HEK293 (cell line): ENCODE results near the gene DNAAF8.

Source experiments
- CTCF ChIA-PET: fragments of 350-600 bp; formaldehyde crosslinking; extraction: SDS; loops from one replicate; lab custom pipeline; 2021; ENCODE audit warnings: antibody characterized with exemption; lab: Yijun Ruan, JAX
- POLR2A ChIA-PET: fragments of 300-600 bp; formaldehyde crosslinking; extraction: SDS; loops from one replicate; lab custom pipeline; 2020; ENCODE audit warnings: antibody characterized with exemption, inconsistent platforms; lab: Yijun Ruan, JAX
- H3K27ac ChIP-seq: fragments of 200-500 bp; sonication (Bioruptor generic); 2 replicates; pipeline ENCODE4 v1.5.1; 2014; ENCODE audit warnings: low read depth, low read length, control low read depth, inconsistent platforms; ENCODE audit errors: extremely low read depth
- H3K36me3 ChIP-seq, 2 experiments: fragments of 200-500 bp in 1 of 2; sonication (Bioruptor generic) in 1 of 2; 1 replicate in 1 of 2; 2 replicates in 1 of 2; pipeline ENCODE4 v1.5.1; 2014 to 2017; ENCODE audit warnings: inconsistent platforms in 2 of 2, low read length in 2 of 2; ENCODE audit not compliant: control insufficient read depth in 2 of 2, insufficient read depth in 1 of 2
- H3K4me1 ChIP-seq: fragments of 200-500 bp; sonication (Bioruptor generic); 2 replicates; pipeline ENCODE4 v1.5.1; 2014; ENCODE audit warnings: mild to moderate bottlenecking, low read length, inconsistent platforms; ENCODE audit not compliant: control insufficient read depth, insufficient read depth
- H3K4me3 ChIP-seq: 2 replicates; pipeline ENCODE4 v1.5.1; 2011; ENCODE audit warnings: low read depth, mild to moderate bottlenecking, control low read depth, low read length, moderate library complexity
- H3K9me3 ChIP-seq: fragments of 200-500 bp; sonication (Bioruptor generic); 2 replicates; pipeline ENCODE4 v1.5.1; 2014; ENCODE audit warnings: low read depth, low read length, inconsistent platforms; ENCODE audit not compliant: control insufficient read depth, insufficient read depth
- PBX3 ChIP-seq: sonication (generic); formaldehyde crosslinking; IDR thresholded peaks from 2 replicates; pipeline ENCODE4 v1.8.1; 2022; ENCODE audit warnings: mild to moderate bottlenecking, moderate library complexity, missing genetic modification reagents
- PRDM6 ChIP-seq: fragments of 450-650 bp; formaldehyde crosslinking; IDR thresholded peaks from 2 replicates; pipeline ENCODE4 v1.5.1; 2017; ENCODE audit warnings: missing biosample characterization, missing genetic modification characterization
- REST ChIP-seq: fragments of 450-650 bp; formaldehyde crosslinking; IDR thresholded peaks from 2 replicates; pipeline ENCODE4 v1.5.1; 2016; ENCODE audit warnings: missing biosample characterization, missing genetic modification characterization
- SALL2 ChIP-seq: fragments of 450-650 bp; formaldehyde crosslinking; IDR thresholded peaks from 2 replicates; pipeline ENCODE4 v1.5.0; 2017; ENCODE audit warnings: missing biosample characterization, mild to moderate bottlenecking, missing genetic modification characterization, borderline replicate concordance
- SCRT2 ChIP-seq: fragments of 450-650 bp; formaldehyde crosslinking; IDR thresholded peaks from 2 replicates; pipeline ENCODE4 v1.5.1; 2016; ENCODE audit warnings: missing biosample characterization, missing genetic modification characterization
- SETDB1 ChIP-seq: IDR thresholded peaks from one replicate; pipeline ENCODE4 v1.6.1; 2017; ENCODE audit warnings: mild to moderate bottlenecking, low read length, moderate library complexity, mixed read lengths; ENCODE audit not compliant: insufficient read length
- ZBTB17 ChIP-seq: fragments of 450-650 bp; formaldehyde crosslinking; IDR thresholded peaks from 2 replicates; pipeline ENCODE4 v1.5.1; 2016; ENCODE audit warnings: missing biosample characterization, missing genetic modification characterization
- ZFP3 ChIP-seq: fragments of 450-650 bp; formaldehyde crosslinking; IDR thresholded peaks from 2 replicates; pipeline ENCODE4 v1.5.1; 2016; ENCODE audit warnings: low read depth, missing biosample characterization, missing genetic modification characterization
- ZNF112 ChIP-seq: fragments of 450-650 bp; formaldehyde crosslinking; IDR thresholded peaks from 2 replicates; pipeline ENCODE4 v1.5.0; 2017; ENCODE audit warnings: missing biosample characterization, missing genetic modification characterization
- ZNF155 ChIP-seq: fragments of 450-650 bp; formaldehyde crosslinking; IDR thresholded peaks from 2 replicates; pipeline ENCODE4 v1.5.1; 2016; ENCODE audit warnings: missing biosample characterization, missing genetic modification characterization
- ZNF514 ChIP-seq: fragments of 450-650 bp; formaldehyde crosslinking; IDR thresholded peaks from 2 replicates; pipeline ENCODE4 v1.5.1; 2016; ENCODE audit warnings: missing biosample characterization, missing genetic modification characterization
- ZNF561 ChIP-seq: fragments of 450-650 bp; IDR thresholded peaks from 2 replicates; pipeline ENCODE4 v1.5.1; 2018; ENCODE audit warnings: missing biosample characterization, missing genetic modification characterization, borderline replicate concordance
- ZNF660 ChIP-seq: fragments of 450-650 bp; IDR thresholded peaks from 2 replicates; pipeline ENCODE4 v1.5.1; 2018; ENCODE audit warnings: missing biosample characterization, mild to moderate bottlenecking, missing genetic modification characterization
- ZNF664 ChIP-seq: fragments of 450-650 bp; formaldehyde crosslinking; IDR thresholded peaks from 2 replicates; pipeline ENCODE4 v1.5.1; 2016; ENCODE audit warnings: missing biosample characterization, missing genetic modification characterization
- ZNF791 ChIP-seq: fragments of 450-650 bp; formaldehyde crosslinking; IDR thresholded peaks from 2 replicates; pipeline ENCODE4 v1.5.1; 2016; ENCODE audit warnings: missing biosample characterization, missing genetic modification characterization
- ZSCAN4 ChIP-seq: fragments of 450-650 bp; formaldehyde crosslinking; IDR thresholded peaks from 2 replicates; pipeline ENCODE4 v1.5.1; 2017; ENCODE audit warnings: missing biosample characterization, missing genetic modification characterization
- TF ChIP-seq, protein P1 (sequence below): fragments of 450-650 bp; formaldehyde crosslinking; IDR thresholded peaks from 2 replicates; pipeline ENCODE4 v1.5.1; 2016; ENCODE audit warnings: missing biosample characterization, missing genetic modification characterization, low read depth

DNAAF8 gene

DNA sequence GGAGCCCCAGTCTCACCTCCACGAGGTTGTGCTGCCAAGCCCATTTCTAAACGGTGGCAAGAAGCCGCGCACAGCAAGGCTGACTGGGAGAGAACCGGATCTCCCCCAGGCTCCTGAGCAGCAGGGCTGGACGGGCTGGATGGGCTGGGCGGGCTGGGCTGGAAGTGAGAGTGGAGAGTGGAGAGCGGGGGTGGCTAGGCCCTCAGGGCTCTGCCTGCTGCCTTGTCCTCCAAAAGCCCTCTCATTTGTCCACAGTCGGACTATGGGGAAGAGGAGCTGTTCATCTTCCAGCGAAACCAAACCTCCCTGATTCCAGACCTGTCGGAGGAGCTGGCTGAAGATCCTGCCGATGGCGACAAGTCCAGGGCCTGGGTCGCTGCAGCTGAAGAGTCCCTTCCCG, 3.2 kb downstream of the DNAAF8 start:
- no peaks in the 10 kb centered on the region for H3K36me3 ChIP-seq
- no peaks in the 10 kb centered on the region for H3K9me3 ChIP-seq
- no peak overlapping the region for H3K27ac ChIP-seq
- ChIA-PET CTCF (interaction anchor here (0.7 kb wide), 1 partner anchor 82 kb away, joined by 4 read pairs; no protein-coding TSS in a partner anchor), POLR2A (no interaction called here)
- no peak overlapping the region for H3K4me3 ChIP-seq
- no peaks in the 10 kb centered on the region for H3K4me1 ChIP-seq
- TF ChIP-seq ZSCAN4 (tag by site-specific recombination) (no peak), SETDB1 (no peak), PRDM6 (tag by site-specific recombination) (no peak), ZFP3 (tag by site-specific recombination) (no peak), SALL2 (tag by site-specific recombination) (no peak), ZNF660 (tag by site-specific recombination) (no peak), REST (tag by site-specific recombination) (no peak), SCRT2 (tag by site-specific recombination) (no peak), ZNF112 (tag by site-specific recombination) (no peak), ZNF791 (tag by site-specific recombination) (no peak), ZNF514 (no peak), ZBTB17 (no peak), ZNF155 (tag by site-specific recombination) (no peak), ZNF561 (tag by site-specific recombination) (no peak), PBX3 (no peak), ZNF664 (tag by site-specific recombination) (no peak)
- TF ChIP-seq, protein P1, sequence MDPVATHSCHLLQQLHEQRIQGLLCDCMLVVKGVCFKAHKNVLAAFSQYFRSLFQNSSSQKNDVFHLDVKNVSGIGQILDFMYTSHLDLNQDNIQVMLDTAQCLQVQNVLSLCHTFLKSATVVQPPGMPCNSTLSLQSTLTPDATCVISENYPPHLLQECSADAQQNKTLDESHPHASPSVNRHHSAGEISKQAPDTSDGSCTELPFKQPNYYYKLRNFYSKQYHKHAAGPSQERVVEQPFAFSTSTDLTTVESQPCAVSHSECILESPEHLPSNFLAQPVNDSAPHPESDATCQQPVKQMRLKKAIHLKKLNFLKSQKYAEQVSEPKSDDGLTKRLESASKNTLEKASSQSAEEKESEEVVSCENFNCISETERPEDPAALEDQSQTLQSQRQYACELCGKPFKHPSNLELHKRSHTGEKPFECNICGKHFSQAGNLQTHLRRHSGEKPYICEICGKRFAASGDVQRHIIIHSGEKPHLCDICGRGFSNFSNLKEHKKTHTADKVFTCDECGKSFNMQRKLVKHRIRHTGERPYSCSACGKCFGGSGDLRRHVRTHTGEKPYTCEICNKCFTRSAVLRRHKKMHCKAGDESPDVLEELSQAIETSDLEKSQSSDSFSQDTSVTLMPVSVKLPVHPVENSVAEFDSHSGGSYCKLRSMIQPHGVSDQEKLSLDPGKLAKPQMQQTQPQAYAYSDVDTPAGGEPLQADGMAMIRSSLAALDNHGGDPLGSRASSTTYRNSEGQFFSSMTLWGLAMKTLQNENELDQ (tag by site-specific recombination), result no peak
